K562 (cell line): ENCODE measurements around the gene ZNF385D. TPM values are rescaled to one million over a fixed set of nuclear protein-coding genes. Genes with fewer than 3 reads are reported as not detected.
A peak's percentile ranks its signal among the peaks of the same experiment; 100 is the strongest.

Experiments used
- BHLHE40 ChIP-seq: IDR thresholded peaks from 2 replicates; pipeline ENCODE4 v1.6.1; 2011; ENCODE audit warnings: low read length, improper control_type of control experiment
- CBX8 ChIP-seq: fragments of 200-600 bp; sonication (generic); IDR thresholded peaks from 2 replicates; pipeline ENCODE4 v1.6.1; 2012; ENCODE audit warnings: borderline replicate concordance, mixed run types, low read depth, mild to moderate bottlenecking, moderate library complexity, mixed read lengths, low read length, control low read depth, inconsistent platforms; ENCODE audit not compliant: poor library complexity, severe bottlenecking; ENCODE audit errors: extremely low read depth
- CEBPG ChIP-seq, 3 experiments: fragments of 200-800 bp in 1 of 3; sonication (Bioruptor generic) in 1 of 3; sonication (generic) in 1 of 3; formaldehyde crosslinking in 1 of 3; IDR thresholded peaks in 2 of 3; conservative IDR thresholded peaks in 1 of 3; 2 replicates each; pipeline versions ENCODE4 v1.6.1 to v1.8.0; 2016 to 2022; ENCODE audit warnings: missing compliant biosample characterization in 2 of 3, missing genetic modification characterization in 2 of 3, mild to moderate bottlenecking in 1 of 3, missing genetic modification reagents in 1 of 3
- HEY1 ChIP-seq: fragments of 250-450 bp; sonication (Bioruptor Pico); IDR thresholded peaks from 2 replicates; pipeline ENCODE4 v1.5.0; 2020; ENCODE audit warnings: mild to moderate bottlenecking, moderate library complexity, borderline replicate concordance
- KDM1A ChIP-seq, 2 experiments: fragments of 450-650 bp; IDR thresholded peaks; 2 replicates each; pipeline ENCODE4 v1.6.1; 2016; ENCODE audit warnings: mild to moderate bottlenecking in 2 of 2
- KHSRP ChIP-seq: fragments of 450-650 bp; IDR thresholded peaks from 2 replicates; pipeline ENCODE4 v1.6.1; 2017
- MAFG ChIP-seq: fragments of 450-650 bp; conservative IDR thresholded peaks from 2 replicates; pipeline ENCODE4 v1.6.1; 2016; ENCODE audit warnings: missing genetic modification characterization, missing compliant biosample characterization
- MEIS2 ChIP-seq: fragments of 450-650 bp; IDR thresholded peaks from 2 replicates; pipeline ENCODE4 v1.6.1; 2014; ENCODE audit warnings: mild to moderate bottlenecking; ENCODE audit not compliant: partially characterized antibody
- NR2C1 ChIP-seq, 2 experiments: fragments of 450-650 bp; IDR thresholded peaks; 2 replicates each; pipeline ENCODE4 v1.6.1; 2017; ENCODE audit warnings: mild to moderate bottlenecking in 2 of 2, antibody characterized with exemption in 1 of 2, inconsistent platforms in 1 of 2, missing compliant biosample characterization in 1 of 2, missing genetic modification characterization in 1 of 2
- PTRF ChIP-seq: fragments of 450-650 bp; IDR thresholded peaks from 2 replicates; pipeline ENCODE4 v1.6.1; 2016; ENCODE audit warnings: mild to moderate bottlenecking, missing genetic modification characterization, missing compliant biosample characterization
- PYGO2 ChIP-seq: fragments of 450-650 bp; IDR thresholded peaks from 2 replicates; pipeline ENCODE4 v1.6.1; 2016; ENCODE audit warnings: mild to moderate bottlenecking, missing genetic modification characterization, moderate library complexity, missing compliant biosample characterization
- RHOXF2B ChIP-seq: fragments of 250-450 bp; sonication (Bioruptor Pico); conservative IDR thresholded peaks from 2 replicates; pipeline ENCODE4 v1.5.1; 2021
- TAL1 ChIP-seq: fragments of 450-650 bp; IDR thresholded peaks from 2 replicates; pipeline ENCODE4 v1.6.1; 2016; ENCODE audit warnings: mild to moderate bottlenecking
- TCF3 ChIP-seq: sonication (generic); formaldehyde crosslinking; IDR thresholded peaks from 2 replicates; pipeline ENCODE4 v1.4.0; 2020; ENCODE audit warnings: mild to moderate bottlenecking, missing genetic modification reagents
- WHSC1 ChIP-seq: IDR thresholded peaks from one replicate; pipeline ENCODE4 v1.6.1; 2012; ENCODE audit warnings: low read length, control low read depth, inconsistent platforms
- ZNF143 ChIP-seq: sonication (generic); formaldehyde crosslinking; IDR thresholded peaks from 2 replicates; pipeline ENCODE4 v1.9.0; 2022; ENCODE audit warnings: mild to moderate bottlenecking, missing genetic modification reagents
- ZNF347 ChIP-seq: fragments of 450-650 bp; formaldehyde crosslinking; IDR thresholded peaks from 2 replicates; pipeline ENCODE4 v1.4.0; 2020; ENCODE audit warnings: low read depth, mild to moderate bottlenecking, moderate library complexity
- ZNF695 ChIP-seq: fragments of 450-650 bp; formaldehyde crosslinking; IDR thresholded peaks from 2 replicates; pipeline ENCODE4 v1.4.0; 2020; ENCODE audit warnings: mild to moderate bottlenecking, moderate library complexity
- ZNF699 ChIP-seq: fragments of 250-450 bp; sonication (Bioruptor Pico); IDR thresholded peaks from 2 replicates; pipeline ENCODE4 v1.8.0; 2021; ENCODE audit warnings: mild to moderate bottlenecking, moderate library complexity; ENCODE audit not compliant: insufficient replicate concordance
- polyA plus RNA-seq, 8 experiments: library from polyadenylated mRNA; depleted of rRNA in 4 of 8; stranded (reverse) in 5 of 8; unstranded in 3 of 8; fragments of >200 nt; fragmentation: Nextera tagmentation in 2 of 8; fragmentation: Illumina TruSeq in 1 of 8; extraction: Ambion mirVana in 2 of 8; extraction: Trizol in 1 of 8; gene quantifications; 2 replicates each; pipeline versions ENCODE4 v1.2.1 to v1.2.3, GENCODE V29; 2011 to 2014; ENCODE audit warnings: inconsistent platforms in 1 of 8, missing spikeins in 1 of 8
- total RNA-seq, 7 experiments: library from RNA; depleted of rRNA in 6 of 7; stranded (reverse); fragments of >200 nt in 6 of 7; fragmentation: Illumina TruSeq in 2 of 7; extraction: Trizol in 2 of 7; gene quantifications; 2 replicates each; pipeline versions ENCODE4 v1.2.1 to v1.2.3, GENCODE V29; 2011 to 2021; ENCODE audit warnings: low replicate concordance in 1 of 7
- TF ChIP-seq, protein P1 (sequence below): IDR thresholded peaks from 2 replicates; pipeline ENCODE4 v1.6.1; 2012; ENCODE audit warnings: low read depth, low read length, improper control_type of control experiment, borderline replicate concordance
- TF ChIP-seq, protein P2 (sequence below): IDR thresholded peaks from 3 replicates; pipeline ENCODE4 v1.6.1; 2011; ENCODE audit warnings: borderline replicate concordance, mild to moderate bottlenecking; ENCODE audit not compliant: insufficient read length, insufficient read depth
- TF ChIP-seq, protein P3 (sequence below): fragments of 450-650 bp; IDR thresholded peaks from 2 replicates; pipeline ENCODE4 v1.7.0; 2016; ENCODE audit warnings: borderline replicate concordance

Gene ZNF385D
- total and polyA plus RNA-seq, 9 of the 15 experiments (the other 6 are each of a cell fraction or from before 2014, with no cell fraction given) = 0.14 to 1.7 (median 0.51) TPM

DNA sequence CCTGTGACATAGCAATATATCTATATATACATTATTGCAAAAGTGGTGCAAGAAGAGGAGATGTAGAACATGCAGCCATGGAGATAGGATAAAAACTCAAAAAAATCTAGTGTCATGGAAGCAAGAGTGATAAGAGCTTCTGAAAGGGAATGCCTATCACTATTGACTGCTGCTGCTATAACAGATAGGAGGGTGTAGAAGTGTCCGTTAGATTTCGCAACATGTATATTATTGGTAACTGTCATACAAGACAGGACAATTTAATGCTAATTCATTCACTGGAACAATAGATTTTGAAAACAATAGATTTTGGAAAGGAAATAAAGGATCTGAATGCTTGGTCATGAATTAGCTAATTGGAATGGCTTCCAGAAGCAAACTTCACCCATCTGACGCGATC lies 224.5 kb downstream of the ZNF385D start (continued):
- TF ChIP-seq, protein P1, sequence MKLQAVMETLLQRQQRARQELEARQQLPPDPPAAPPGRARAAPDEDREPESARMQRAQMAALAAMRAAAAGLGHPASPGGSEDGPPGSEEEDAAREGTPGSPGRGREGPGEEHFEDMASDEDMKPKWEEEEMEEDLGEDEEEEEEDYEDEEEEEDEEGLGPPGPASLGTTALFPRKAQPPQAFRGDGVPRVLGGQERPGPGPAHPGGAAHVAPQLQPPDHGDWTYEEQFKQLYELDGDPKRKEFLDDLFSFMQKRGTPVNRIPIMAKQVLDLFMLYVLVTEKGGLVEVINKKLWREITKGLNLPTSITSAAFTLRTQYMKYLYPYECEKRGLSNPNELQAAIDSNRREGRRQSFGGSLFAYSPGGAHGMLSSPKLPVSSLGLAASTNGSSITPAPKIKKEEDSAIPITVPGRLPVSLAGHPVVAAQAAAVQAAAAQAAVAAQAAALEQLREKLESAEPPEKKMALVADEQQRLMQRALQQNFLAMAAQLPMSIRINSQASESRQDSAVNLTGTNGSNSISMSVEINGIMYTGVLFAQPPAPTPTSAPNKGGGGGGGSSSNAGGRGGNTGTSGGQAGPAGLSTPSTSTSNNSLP = peak; percentile 70; the same call in 1 of the 2 replicates
- TF ChIP-seq BHLHE40 (no peak), PTRF (tag) (no peak), PYGO2 (tag) (no peak), ZNF699 (CRISPR knock-in tag) (no peak), MAFG (tag) (peak; percentile 42), MEIS2 (peak; percentile 18), KDM1A (IDR thresholded peaks at IDR 0.05) (0 out of 4 replicates have a peak, but pooled peaks of 1 of the 2 experiments have one; percentile 44), NR2C1 (IDR thresholded peaks at IDR 0.05) (no peak), NR2C1 (tag; IDR thresholded peaks at IDR 0.05) (no peak), TCF3 (CRISPR knock-in tag) (peak; percentile 81), WHSC1 (no peak), KHSRP (no peak), ZNF695 (no peak), CEBPG (CRISPR knock-in tag; IDR thresholded peaks at IDR 0.05) (peak; percentile 35; the same call in 1 of the 2 replicates), CEBPG (tag; conservative IDR thresholded peaks at IDR 0.05 in 1 of 2, IDR thresholded peaks at IDR 0.05 in 1 of 2) (peak; percentile 41 to 46; a peak in 1 of 4 replicates), ZNF143 (CRISPR knock-in tag) (no peak), TAL1 (peak; percentile 64; the same call in 1 of the 2 replicates), ZNF347 (CRISPR knock-in tag) (no peak), HEY1 (no peak), RHOXF2B (no peak), CBX8 (no peak)
- TF ChIP-seq, protein P2, sequence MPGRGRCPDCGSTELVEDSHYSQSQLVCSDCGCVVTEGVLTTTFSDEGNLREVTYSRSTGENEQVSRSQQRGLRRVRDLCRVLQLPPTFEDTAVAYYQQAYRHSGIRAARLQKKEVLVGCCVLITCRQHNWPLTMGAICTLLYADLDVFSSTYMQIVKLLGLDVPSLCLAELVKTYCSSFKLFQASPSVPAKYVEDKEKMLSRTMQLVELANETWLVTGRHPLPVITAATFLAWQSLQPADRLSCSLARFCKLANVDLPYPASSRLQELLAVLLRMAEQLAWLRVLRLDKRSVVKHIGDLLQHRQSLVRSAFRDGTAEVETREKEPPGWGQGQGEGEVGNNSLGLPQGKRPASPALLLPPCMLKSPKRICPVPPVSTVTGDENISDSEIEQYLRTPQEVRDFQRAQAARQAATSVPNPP = no peak
- TF ChIP-seq, protein P3, sequence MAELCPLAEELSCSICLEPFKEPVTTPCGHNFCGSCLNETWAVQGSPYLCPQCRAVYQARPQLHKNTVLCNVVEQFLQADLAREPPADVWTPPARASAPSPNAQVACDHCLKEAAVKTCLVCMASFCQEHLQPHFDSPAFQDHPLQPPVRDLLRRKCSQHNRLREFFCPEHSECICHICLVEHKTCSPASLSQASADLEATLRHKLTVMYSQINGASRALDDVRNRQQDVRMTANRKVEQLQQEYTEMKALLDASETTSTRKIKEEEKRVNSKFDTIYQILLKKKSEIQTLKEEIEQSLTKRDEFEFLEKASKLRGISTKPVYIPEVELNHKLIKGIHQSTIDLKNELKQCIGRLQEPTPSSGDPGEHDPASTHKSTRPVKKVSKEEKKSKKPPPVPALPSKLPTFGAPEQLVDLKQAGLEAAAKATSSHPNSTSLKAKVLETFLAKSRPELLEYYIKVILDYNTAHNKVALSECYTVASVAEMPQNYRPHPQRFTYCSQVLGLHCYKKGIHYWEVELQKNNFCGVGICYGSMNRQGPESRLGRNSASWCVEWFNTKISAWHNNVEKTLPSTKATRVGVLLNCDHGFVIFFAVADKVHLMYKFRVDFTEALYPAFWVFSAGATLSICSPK = no peak
